CD14-positive monocyte (primary cell): ENCODE measurements around the gene VPS39. TPM values are rescaled to one million over a fixed set of nuclear protein-coding genes. Genes with fewer than 3 reads are reported as not detected.

ENCODE experiments used
- DNase-seq, 3 donors: peaks; one replicate each; pipeline ENCODE4 v3.0.0-alpha.2; 2011 to 2022
- H2AFZ ChIP-seq: 2 replicates; pipeline ENCODE4 v1.6.0; 2012; ENCODE audit warnings: mild to moderate bottlenecking, low read depth, low read length, inconsistent platforms; ENCODE audit not compliant: insufficient read depth, poor library complexity, severe bottlenecking
- H3K27ac ChIP-seq, 2 donors: 1 replicate in 1 of 2; 2 replicates in 1 of 2; pipeline ENCODE4 v1.5.1; 2012 to 2013; ENCODE audit warnings: low read length in 2 of 2, control low read depth in 1 of 2, inconsistent platforms in 1 of 2, low read depth in 1 of 2, mild to moderate bottlenecking in 1 of 2
- H3K27me3 ChIP-seq, 2 donors: one replicate each; pipeline versions ENCODE4 v1.6.0 to v1.6.1; 2011 to 2013; ENCODE audit warnings: low read length in 2 of 2; ENCODE audit not compliant: control insufficient read depth in 2 of 2, insufficient read depth in 2 of 2
- H3K36me3 ChIP-seq, 2 donors: replicated peaks in 1 of 2; 1 replicate in 1 of 2; 2 replicates in 1 of 2; pipeline versions ENCODE4 v1.5.1 to v1.6.1; 2012 to 2013; ENCODE audit warnings: low read length in 2 of 2, control low read depth in 1 of 2, inconsistent platforms in 1 of 2, mild to moderate bottlenecking in 1 of 2; ENCODE audit not compliant: insufficient read depth in 2 of 2, control insufficient read depth in 1 of 2
- H3K4me1 ChIP-seq, 2 donors: 1 replicate in 1 of 2; 2 replicates in 1 of 2; pipeline versions ENCODE4 v1.5.1 to v1.6.1; 2012 to 2013; ENCODE audit warnings: low read length in 2 of 2, control low read depth in 1 of 2, inconsistent platforms in 1 of 2, mild to moderate bottlenecking in 1 of 2, moderate library complexity in 1 of 2; ENCODE audit not compliant: insufficient read depth in 2 of 2, control insufficient read depth in 1 of 2
- H3K4me2 ChIP-seq: replicated peaks from 2 replicates; pipeline ENCODE3; 2012; ENCODE audit warnings: low read length, moderate library complexity, mild to moderate bottlenecking; ENCODE audit not compliant: poor library complexity, severe bottlenecking; ENCODE audit errors: extremely low read depth
- H3K4me3 ChIP-seq, 3 experiments: fragments of 200-600 bp in 1 of 3; sonication (generic) in 1 of 3; replicated peaks in 1 of 3; 1 replicate in 2 of 3; 2 replicates in 1 of 3; pipeline ENCODE4 v1.5.1; 2011 to 2013; ENCODE audit warnings: low read length in 3 of 3, mild to moderate bottlenecking in 3 of 3, control low read depth in 2 of 3, low read depth in 2 of 3, inconsistent platforms in 1 of 3, moderate library complexity in 1 of 3
- H3K79me2 ChIP-seq: 2 replicates; pipeline ENCODE4 v1.6.0; 2012; ENCODE audit warnings: mild to moderate bottlenecking, control low read depth, inconsistent platforms, low read length, moderate library complexity; ENCODE audit not compliant: insufficient read depth
- H3K9ac ChIP-seq: 2 replicates; pipeline ENCODE4 v1.6.0; 2017; ENCODE audit warnings: low read length, mild to moderate bottlenecking; ENCODE audit not compliant: insufficient read depth, poor library complexity, severe bottlenecking
- H3K9me3 ChIP-seq, 2 donors: replicated peaks in 1 of 2; 1 replicate in 1 of 2; 2 replicates in 1 of 2; pipeline versions ENCODE4 v1.5.1 to v1.6.1; 2012 to 2013; ENCODE audit warnings: low read length in 2 of 2, control low read depth in 1 of 2; ENCODE audit not compliant: control insufficient read depth in 1 of 2, insufficient read depth in 1 of 2
- H4K20me1 ChIP-seq: 2 replicates; pipeline ENCODE4 v1.6.0; 2012; ENCODE audit warnings: mild to moderate bottlenecking, low read length, control low read depth, moderate library complexity; ENCODE audit not compliant: insufficient read depth
- H3K27ac Mint-ChIP-seq, 7 donors: one replicate each; pipeline ENCODE4 v1.8.0; 2020; ENCODE audit warnings: mild to moderate bottlenecking in 7 of 7, mixed read lengths in 7 of 7, moderate library complexity in 6 of 7, inconsistent platforms in 2 of 7
- H3K27me3 Mint-ChIP-seq, 3 donors: one replicate each; pipeline ENCODE4 v1.8.0; 2021 to 2022; ENCODE audit warnings: low read depth in 3 of 3, mild to moderate bottlenecking in 3 of 3, mixed read lengths in 3 of 3, moderate library complexity in 3 of 3, inconsistent platforms in 1 of 3
- H3K36me3 Mint-ChIP-seq, 2 donors: one replicate each; pipeline ENCODE4 v1.8.0; 2020; ENCODE audit warnings: mixed read lengths in 2 of 2, inconsistent platforms in 1 of 2, mild to moderate bottlenecking in 1 of 2
- H3K4me1 Mint-ChIP-seq: one replicate; pipeline ENCODE4 v1.8.0; 2020; ENCODE audit warnings: mild to moderate bottlenecking, mixed read lengths
- H3K4me3 Mint-ChIP-seq, 2 donors: one replicate each; pipeline ENCODE4 v1.8.0; 2020; ENCODE audit warnings: mild to moderate bottlenecking in 2 of 2, mixed read lengths in 2 of 2, moderate library complexity in 1 of 2
- H3K9me3 Mint-ChIP-seq, 7 donors: one replicate each; pipeline ENCODE4 v1.8.0; 2020 to 2022; ENCODE audit warnings: mixed read lengths in 7 of 7, mild to moderate bottlenecking in 6 of 7, moderate library complexity in 6 of 7, inconsistent platforms in 2 of 7
- WGBS: methylation state at CpG from one replicate; pipeline ENCODE4 v1.1.5; 2013; ENCODE audit warnings: missing lambda C conversion rate; ENCODE audit not compliant: insufficient coverage; 5-methylcytosine and 5-hydroxymethylcytosine counted together
- intact Hi-C, 2 donors: fragments of 100-400 bp; cut with micrococcal nuclease; formaldehyde crosslinking; loops; one replicate each; pipeline versions ENCODE4 v1.15.0 to v1.15.1; 2023
- polyA plus RNA-seq, 3 donors: library from polyadenylated mRNA; depleted of rRNA in 1 of 3; unstranded in 2 of 3; stranded (reverse) in 1 of 3; fragments of 300-500 nt in 2 of 3; fragments of >200 nt in 1 of 3; fragmentation: Illumina TruSeq in 2 of 3; gene quantifications; 1 replicate in 2 of 3; 2 replicates in 1 of 3; pipeline ENCODE4 v1.2.3, GENCODE V29; 2012 to 2021
- TF ChIP-seq, protein P1 (sequence below): fragments of 200-600 bp; IDR thresholded peaks from one replicate; pipeline ENCODE4 v1.8.0; 2022; ENCODE audit warnings: antibody characterized with exemption, mild to moderate bottlenecking

The VPS39 gene
- polyA plus RNA-seq, 3 donors: 16.8 to 102 (median 25.8) TPM

DNA sequence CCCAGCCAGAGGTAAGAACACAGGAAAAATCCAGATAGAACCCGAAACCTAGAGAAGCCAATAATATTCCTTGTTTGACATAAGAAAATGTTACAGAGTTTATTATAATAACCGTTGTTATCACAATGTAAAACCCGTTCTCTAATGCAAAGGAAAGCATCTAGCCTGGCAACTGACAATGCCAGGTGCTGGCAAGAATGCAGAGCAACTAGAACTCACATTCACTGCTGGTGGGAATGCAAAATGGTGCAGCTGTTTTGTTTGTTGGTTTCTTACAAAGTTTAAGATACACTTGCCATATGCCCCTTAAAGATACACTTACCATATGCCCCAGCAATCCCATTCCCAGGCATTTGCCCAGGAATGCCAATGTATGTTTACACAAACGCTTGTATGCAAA lies 23.4 kb downstream of the VPS39 start:
- peaks cover 64 to 89% of the 10 kb centered on the region in 2 donors for H3K36me3 ChIP-seq
- H2AFZ ChIP-seq: no peak overlapping the region
- TF ChIP-seq, protein P1, sequence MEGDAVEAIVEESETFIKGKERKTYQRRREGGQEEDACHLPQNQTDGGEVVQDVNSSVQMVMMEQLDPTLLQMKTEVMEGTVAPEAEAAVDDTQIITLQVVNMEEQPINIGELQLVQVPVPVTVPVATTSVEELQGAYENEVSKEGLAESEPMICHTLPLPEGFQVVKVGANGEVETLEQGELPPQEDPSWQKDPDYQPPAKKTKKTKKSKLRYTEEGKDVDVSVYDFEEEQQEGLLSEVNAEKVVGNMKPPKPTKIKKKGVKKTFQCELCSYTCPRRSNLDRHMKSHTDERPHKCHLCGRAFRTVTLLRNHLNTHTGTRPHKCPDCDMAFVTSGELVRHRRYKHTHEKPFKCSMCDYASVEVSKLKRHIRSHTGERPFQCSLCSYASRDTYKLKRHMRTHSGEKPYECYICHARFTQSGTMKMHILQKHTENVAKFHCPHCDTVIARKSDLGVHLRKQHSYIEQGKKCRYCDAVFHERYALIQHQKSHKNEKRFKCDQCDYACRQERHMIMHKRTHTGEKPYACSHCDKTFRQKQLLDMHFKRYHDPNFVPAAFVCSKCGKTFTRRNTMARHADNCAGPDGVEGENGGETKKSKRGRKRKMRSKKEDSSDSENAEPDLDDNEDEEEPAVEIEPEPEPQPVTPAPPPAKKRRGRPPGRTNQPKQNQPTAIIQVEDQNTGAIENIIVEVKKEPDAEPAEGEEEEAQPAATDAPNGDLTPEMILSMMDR: no peak
- H3K4me2 ChIP-seq: peak overlapping the region; percentile 31
- Mint-ChIP-seq H3K4me1 (peaks cover 25% of the 10 kb centered on the region), H3K27ac (peak overlapping the region; percentile 77 to 95 (median 85)), H3K27me3 (no peaks in the 10 kb centered on the region), H3K4me3 (peak overlapping the region in 1 of 2 donors; percentile 62), H3K9me3 (no peaks in the 10 kb centered on the region), H3K36me3 (peaks cover 71 to 87% of the 10 kb centered on the region in 2 donors)
- peak overlapping the region in 1 of 3 experiments; percentile 33 for H3K4me3 ChIP-seq
- no peaks in the 10 kb centered on the region for H3K79me2 ChIP-seq
- no peaks in the 10 kb centered on the region for H3K9me3 ChIP-seq
- H3K9ac ChIP-seq: no peak overlapping the region
- H4K20me1 ChIP-seq: peaks cover 6% of the 10 kb centered on the region
- H3K27me3 ChIP-seq: no peaks in the 10 kb centered on the region
- WGBS: no CpG with 5 or more reads among the region's 4 CpGs
- peaks cover 25 to 31% of the 10 kb centered on the region in 2 donors for H3K4me1 ChIP-seq
- intact Hi-C loops: no loop called here
- peak overlapping the region in 1 of 2 donors; percentile 77 for H3K27ac ChIP-seq
- DNase-seq: no peak

DNA sequence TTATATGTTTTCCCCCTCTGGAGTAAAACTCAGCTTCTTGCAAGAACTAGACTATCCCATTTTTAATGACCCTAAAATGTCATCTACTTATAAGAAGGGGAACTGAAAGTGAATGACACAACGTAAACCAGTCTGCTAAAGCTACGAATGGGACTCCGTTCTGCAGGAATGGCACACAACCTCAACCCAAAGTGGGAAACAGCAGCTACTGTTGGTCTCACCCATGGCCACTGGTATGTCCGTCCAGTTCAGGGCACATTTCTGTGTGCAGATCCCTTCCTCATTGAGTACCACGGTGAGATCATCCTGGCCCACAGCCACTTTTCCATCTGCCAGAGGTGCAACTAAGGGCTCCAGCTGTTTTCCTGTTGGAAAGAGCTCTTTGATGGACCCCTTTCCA lies 23.8 kb downstream of the VPS39 start:
- Histone ChIP-seq H3K9me3 (no peaks in the 10 kb centered on the region), H3K4me1 (peaks cover 25 to 31% of the 10 kb centered on the region in 2 donors), H3K36me3 (peaks cover 65 to 89% of the 10 kb centered on the region in 2 donors), H3K27ac (peak overlapping the region in 1 of 2 donors; percentile 77), H3K4me3 (peak overlapping the region in 1 of 3 experiments; percentile 33), H3K9ac (no peak overlapping the region), H2AFZ (no peak overlapping the region), H3K27me3 (no peaks in the 10 kb centered on the region), H3K4me2 (peak overlapping the region; percentile 31), H3K79me2 (no peaks in the 10 kb centered on the region), H4K20me1 (peaks cover 6% of the 10 kb centered on the region)
- Mint-ChIP-seq H3K27ac (peak overlapping the region; percentile 77 to 95 (median 85)), H3K9me3 (no peaks in the 10 kb centered on the region), H3K36me3 (peaks cover 72 to 86% of the 10 kb centered on the region in 2 donors), H3K4me1 (peaks cover 25% of the 10 kb centered on the region), H3K27me3 (no peaks in the 10 kb centered on the region), H3K4me3 (peak overlapping the region in 1 of 2 donors; percentile 62)
- peak; percentile 63 to 82 (median 74) for DNase-seq
- TF ChIP-seq, protein P1: no peak
- WGBS: 0% methylated on average over 5 of the region's 5 CpGs
- intact Hi-C loops: no loop called here
